Body of pancreas (tissue), 4 donors: Measurements from ENCODE around the gene RAB11A. TPM values are rescaled to one million over a fixed set of nuclear protein-coding genes. Genes with fewer than 3 reads are reported as not detected.

Experiments used
- ATAC-seq: fragments of 150-250 bp; one replicate; pipeline ENCODE4 v1.9.1; 2016
- DNase-seq, 4 donors: peaks; one replicate each; pipeline ENCODE4 v3.0.0-alpha.2; 2019
- H3K27ac ChIP-seq, 4 donors: fragments of 200-600 bp; sonication (generic); 1 replicate in 3 of 4; 2 replicates in 1 of 4; pipeline versions ENCODE4 v1.5.1 to v1.6.1; 2016 to 2019; ENCODE audit warnings: mild to moderate bottlenecking in 1 of 4, mixed read lengths in 1 of 4, moderate library complexity in 1 of 4
- H3K27me3 ChIP-seq, 2 donors: fragments of 200-600 bp; sonication (generic); one replicate each; pipeline ENCODE4 v1.6.0; 2016; ENCODE audit warnings: mild to moderate bottlenecking in 1 of 2
- H3K36me3 ChIP-seq, 2 donors: fragments of 200-600 bp; sonication (generic); replicated peaks in 1 of 2; 2 replicates each; pipeline ENCODE4 v1.5.1; 2016; ENCODE audit warnings: low read depth in 2 of 2; ENCODE audit not compliant: insufficient read depth in 1 of 2
- H3K4me1 ChIP-seq: fragments of 200-600 bp; sonication (generic); one replicate; pipeline ENCODE4 v1.6.0; 2016
- H3K4me3 ChIP-seq, 2 donors: fragments of 200-600 bp; sonication (generic); 1 replicate in 1 of 2; 2 replicates in 1 of 2; pipeline ENCODE4 v1.5.1; 2016 to 2019
- H3K9me3 ChIP-seq, 3 donors: fragments of 200-600 bp; sonication (generic); 1 replicate in 2 of 3; 2 replicates in 1 of 3; pipeline ENCODE4 v1.5.1; 2016
- POLR2A ChIP-seq, 3 donors: fragments of 450-650 bp; IDR thresholded peaks; one replicate each; pipeline ENCODE4 v1.6.1; 2016; ENCODE audit warnings: antibody characterized with exemption in 3 of 3, mild to moderate bottlenecking in 2 of 3
- WGBS, 2 donors: methylation state at CpG; one replicate each; pipeline ENCODE4 v1.1.5; 2017; 5-methylcytosine and 5-hydroxymethylcytosine counted together
- intact Hi-C: fragments of 100-400 bp; cut with DNase I; formaldehyde crosslinking; loops from one replicate; pipeline ENCODE4 v1.15.1; 2023
- total RNA-seq, 2 donors: library from RNA; depleted of rRNA; stranded (reverse); fragments of >200 nt; gene quantifications; one replicate each; pipeline ENCODE4 v1.1.0, GENCODE V29; 2016
- TF ChIP-seq, protein P1 (sequence below), 7 experiments: fragments of 450-650 bp in 4 of 7; fragments of 200-600 bp in 3 of 7; sonication (generic) in 3 of 7; IDR thresholded peaks; one replicate each; pipeline ENCODE4 v1.5.1; 2016 to 2019; ENCODE audit warnings: antibody characterized with exemption in 7 of 7

RAB11A gene
- total RNA-seq, 2 donors from 2014 or later = 35.3 to 39.4 TPM

DNA sequence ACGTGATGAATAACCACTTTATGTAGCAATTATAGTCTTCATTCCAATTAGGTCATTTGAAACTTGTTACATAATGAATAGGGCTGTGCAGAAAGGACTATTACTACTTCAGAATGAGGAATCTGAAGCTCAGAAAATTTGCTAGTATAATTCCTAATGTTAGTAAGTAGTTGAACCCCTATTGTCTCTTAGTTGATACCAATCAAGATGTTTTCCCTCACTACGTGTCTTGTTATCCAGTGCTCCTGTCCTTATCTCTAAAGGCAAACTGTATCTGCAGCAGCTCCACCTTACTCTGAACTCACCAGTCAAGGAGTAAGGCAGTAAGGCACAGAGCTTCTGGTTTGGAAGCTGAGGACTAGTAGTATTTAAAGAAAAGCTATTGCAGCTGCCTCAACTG, 32.0 kb downstream of the RAB11A start:
- Histone ChIP-seq H3K4me3 (no peak overlapping the region), H3K27ac (no peak overlapping the region), H3K4me1 (peaks cover 9% of the 10 kb centered on the region), H3K9me3 (no peaks in the 10 kb centered on the region), H3K27me3 (no peaks in the 10 kb centered on the region), H3K36me3 (peaks cover 0 to 2% of the 10 kb centered on the region in 2 donors)
- whole genome bisulfite sequencing, 2 donors = 43 to 56% methylated on average over 2 of the region's 2 CpGs
- no peak for DNase-seq
- no peak for ATAC-seq
- intact Hi-C loops = no loop called here
- TF ChIP-seq, protein P1, sequence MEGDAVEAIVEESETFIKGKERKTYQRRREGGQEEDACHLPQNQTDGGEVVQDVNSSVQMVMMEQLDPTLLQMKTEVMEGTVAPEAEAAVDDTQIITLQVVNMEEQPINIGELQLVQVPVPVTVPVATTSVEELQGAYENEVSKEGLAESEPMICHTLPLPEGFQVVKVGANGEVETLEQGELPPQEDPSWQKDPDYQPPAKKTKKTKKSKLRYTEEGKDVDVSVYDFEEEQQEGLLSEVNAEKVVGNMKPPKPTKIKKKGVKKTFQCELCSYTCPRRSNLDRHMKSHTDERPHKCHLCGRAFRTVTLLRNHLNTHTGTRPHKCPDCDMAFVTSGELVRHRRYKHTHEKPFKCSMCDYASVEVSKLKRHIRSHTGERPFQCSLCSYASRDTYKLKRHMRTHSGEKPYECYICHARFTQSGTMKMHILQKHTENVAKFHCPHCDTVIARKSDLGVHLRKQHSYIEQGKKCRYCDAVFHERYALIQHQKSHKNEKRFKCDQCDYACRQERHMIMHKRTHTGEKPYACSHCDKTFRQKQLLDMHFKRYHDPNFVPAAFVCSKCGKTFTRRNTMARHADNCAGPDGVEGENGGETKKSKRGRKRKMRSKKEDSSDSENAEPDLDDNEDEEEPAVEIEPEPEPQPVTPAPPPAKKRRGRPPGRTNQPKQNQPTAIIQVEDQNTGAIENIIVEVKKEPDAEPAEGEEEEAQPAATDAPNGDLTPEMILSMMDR (IDR thresholded peaks at IDR 0.05) = no peak

DNA sequence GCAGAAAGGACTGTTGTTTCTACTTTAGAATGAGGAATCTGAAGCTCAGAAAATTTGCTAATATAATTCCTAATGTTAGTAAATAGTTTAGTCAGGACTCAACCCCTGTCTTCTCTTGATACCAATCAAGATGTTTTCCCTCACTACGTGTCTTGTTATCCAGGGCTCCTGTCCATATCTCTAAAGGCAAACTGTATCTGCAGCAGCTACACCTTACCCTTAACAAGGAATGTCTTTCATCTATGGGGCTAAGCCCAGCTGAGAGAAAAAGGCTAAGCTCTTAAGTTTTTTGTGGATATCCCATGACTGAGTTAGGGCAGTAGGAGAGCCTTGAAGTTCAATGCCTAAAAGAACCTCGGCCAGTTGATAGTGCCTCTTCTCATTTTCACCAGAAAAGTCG, 32.5 kb downstream of the RAB11A start:
- DNase-seq (no peak), ATAC-seq (no peak)
- H3K9me3 ChIP-seq = no peaks in the 10 kb centered on the region
- peak overlapping the region in 1 of 4 donors; percentile 7 for H3K27ac ChIP-seq
- H3K27me3 ChIP-seq = no peaks in the 10 kb centered on the region
- intact Hi-C loops = no loop called here
- H3K36me3 ChIP-seq = no peaks in the 10 kb centered on the region
- H3K4me3 ChIP-seq = no peak overlapping the region
- H3K4me1 ChIP-seq = peaks cover 9% of the 10 kb centered on the region
- 87 to 88% methylated on average over 3 of the region's 3 CpGs for WGBS, 2 donors
- TF ChIP-seq POLR2A (IDR thresholded peaks at IDR 0.05) = no peak
- TF ChIP-seq, protein P1 (IDR thresholded peaks at IDR 0.05) = no peak

DNA sequence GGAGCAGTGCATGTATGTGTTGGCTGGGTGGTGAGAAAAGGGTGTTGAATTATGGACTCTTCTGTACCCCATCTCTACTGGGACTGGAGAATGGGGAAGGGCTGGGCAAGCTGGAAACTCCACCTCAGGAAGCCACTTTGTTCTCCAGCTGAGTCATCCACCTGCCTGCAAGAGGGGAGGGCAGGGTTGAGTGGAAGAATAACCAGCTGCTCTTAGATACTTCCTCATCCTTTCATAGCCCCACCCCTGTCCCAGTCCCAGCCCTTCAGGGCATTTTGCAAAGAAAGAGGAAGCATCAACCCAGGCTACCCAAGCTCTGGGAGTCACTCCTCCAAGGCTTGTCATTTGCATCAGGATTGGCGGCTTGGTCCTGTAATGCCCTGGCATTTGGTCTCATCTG, 33.1 kb downstream of the RAB11A start:
- intact Hi-C loops = no loop called here
- no peak for TF ChIP-seq POLR2A (IDR thresholded peaks at IDR 0.05)
- TF ChIP-seq, protein P1 (IDR thresholded peaks at IDR 0.05) = no peak
- peak in 3 of 4 donors; percentile 22 to 70 (median 34) for DNase-seq
- peak overlapping the region in 1 of 4 donors; percentile 7 for H3K27ac ChIP-seq
- 71 to 80% methylated on average over 1 of the region's 1 CpG for WGBS, 2 donors
- peak; percentile 68 for ATAC-seq
- no peaks in the 10 kb centered on the region for H3K27me3 ChIP-seq
- peaks cover 9% of the 10 kb centered on the region for H3K4me1 ChIP-seq
- no peak overlapping the region for H3K4me3 ChIP-seq
- no peaks in the 10 kb centered on the region for H3K9me3 ChIP-seq
- no peaks in the 10 kb centered on the region for H3K36me3 ChIP-seq

DNA sequence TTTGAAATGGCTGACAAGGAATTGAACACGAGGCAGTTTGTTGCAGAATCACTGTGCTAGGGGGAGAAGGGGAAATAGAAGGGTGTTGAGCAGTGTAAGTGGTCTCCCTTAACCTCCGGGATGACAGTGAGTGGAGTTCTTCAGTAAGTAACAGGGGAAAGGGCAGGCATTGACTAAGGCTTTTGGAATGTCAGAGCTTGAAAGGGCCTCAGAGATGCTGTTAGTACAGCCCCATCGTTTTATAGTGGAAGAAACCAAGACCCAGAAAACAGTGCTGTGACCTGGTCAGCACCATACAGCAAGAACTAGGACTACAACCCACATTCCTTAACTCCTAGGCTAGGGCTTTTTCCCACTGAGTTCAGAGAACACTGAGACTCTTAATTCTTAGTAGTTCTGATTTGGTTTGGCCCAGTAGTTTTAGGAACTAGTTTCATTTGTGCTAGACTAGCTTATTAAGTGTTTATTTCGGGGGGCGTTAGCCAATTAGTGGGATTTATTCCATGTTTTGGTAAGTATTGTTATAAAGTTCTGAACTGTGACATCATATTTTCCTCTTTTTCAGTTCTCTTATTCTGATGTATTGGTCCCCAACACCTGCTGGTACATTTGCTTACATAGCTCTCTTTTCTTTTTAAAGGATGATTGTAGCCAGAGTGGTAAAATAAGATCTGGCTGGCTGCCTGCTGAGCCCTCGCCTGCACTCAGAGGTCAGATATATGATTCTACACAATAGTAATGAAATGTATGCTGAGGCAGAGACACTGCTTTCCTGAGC, 34.2 kb downstream of the RAB11A start:
- H3K36me3 ChIP-seq = no peaks in the 10 kb centered on the region
- intact Hi-C loops = no loop called here
- WGBS, 2 donors = 89 to 92% methylated on average over 6 of the region's 6 CpGs
- no peaks in the 10 kb centered on the region for H3K27me3 ChIP-seq
- H3K9me3 ChIP-seq = no peaks in the 10 kb centered on the region
- peaks cover 9% of the 10 kb centered on the region for H3K4me1 ChIP-seq
- TF ChIP-seq, protein P1 (IDR thresholded peaks at IDR 0.05) = no peak
- no peak for TF ChIP-seq POLR2A (IDR thresholded peaks at IDR 0.05)
- H3K4me3 ChIP-seq = no peak overlapping the region
- H3K27ac ChIP-seq = no peak overlapping the region
- ATAC-seq = no peak
- no peak for DNase-seq

DNA sequence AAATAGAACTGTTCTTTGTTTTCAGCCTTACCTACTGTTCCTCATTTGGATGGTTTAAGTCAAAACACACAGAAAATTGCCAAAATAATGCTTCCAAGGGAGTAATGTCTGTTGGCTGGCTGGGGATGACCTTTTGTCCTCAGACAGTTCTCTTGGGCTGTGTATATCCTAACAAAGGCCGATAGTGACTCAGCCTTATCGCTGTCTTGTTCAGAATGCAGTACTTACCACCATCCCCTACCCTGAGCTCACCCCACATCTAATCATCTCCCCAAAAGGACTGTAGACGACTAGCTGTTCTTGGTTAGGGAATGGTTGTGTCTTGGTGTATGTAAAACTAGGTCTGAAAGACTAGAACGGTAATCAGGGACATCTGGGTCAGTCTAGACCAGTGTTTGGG, 35.0 kb downstream of the RAB11A start:
- Histone ChIP-seq H3K4me3 (no peak overlapping the region), H3K27me3 (no peaks in the 10 kb centered on the region), H3K36me3 (no peaks in the 10 kb centered on the region), H3K4me1 (peaks cover 9% of the 10 kb centered on the region), H3K9me3 (no peaks in the 10 kb centered on the region), H3K27ac (peak overlapping the region in 2 of 4 donors; percentile 1 to 16)
- DNase-seq (no peak), ATAC-seq (no peak)
- TF ChIP-seq, protein P1 (IDR thresholded peaks at IDR 0.05) = no peak
- TF ChIP-seq POLR2A (IDR thresholded peaks at IDR 0.05) = no peak
- intact Hi-C loops = no loop called here
- 84 to 94% methylated on average over 4 of the region's 4 CpGs for WGBS, 2 donors
